Stimulated activated CD4-positive, alpha-beta T cell treated with anti-CD3 and anti-CD28 coated beads, Interleukin-4, amount 100 ng/mL, for 1 hour (primary cell): ENCODE data around the gene HYOU1.
"Not testable (repeated sequence)": the region's sequence is repeated elsewhere in the genome, so short reads cannot be mapped to it uniquely, and the experiment has no call there.

Experiments
- DNase-seq: peaks from one replicate; pipeline ENCODE4 v3.0.0-alpha.2; 2020

Gene HYOU1

DNA sequence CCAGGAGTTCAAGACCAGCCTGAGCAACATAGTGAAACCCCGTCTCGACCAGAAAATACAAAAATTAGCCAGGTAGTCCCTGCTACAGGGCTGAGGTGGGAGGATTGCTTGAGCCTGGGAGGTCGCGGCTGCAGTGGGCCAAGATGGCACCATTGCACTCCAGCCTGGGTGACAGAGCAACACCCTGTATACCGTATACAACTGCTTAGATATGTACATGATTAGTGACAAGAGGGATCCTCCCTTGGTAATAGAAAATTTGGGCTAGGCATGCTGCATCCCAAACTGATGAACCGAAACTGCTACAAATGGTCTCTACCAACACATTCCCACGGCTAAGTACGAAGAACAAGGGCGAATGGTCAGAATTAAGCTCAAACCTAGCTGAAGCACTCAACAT, 14.1 kb downstream of the HYOU1 start:
- no peak for DNase-seq

DNA sequence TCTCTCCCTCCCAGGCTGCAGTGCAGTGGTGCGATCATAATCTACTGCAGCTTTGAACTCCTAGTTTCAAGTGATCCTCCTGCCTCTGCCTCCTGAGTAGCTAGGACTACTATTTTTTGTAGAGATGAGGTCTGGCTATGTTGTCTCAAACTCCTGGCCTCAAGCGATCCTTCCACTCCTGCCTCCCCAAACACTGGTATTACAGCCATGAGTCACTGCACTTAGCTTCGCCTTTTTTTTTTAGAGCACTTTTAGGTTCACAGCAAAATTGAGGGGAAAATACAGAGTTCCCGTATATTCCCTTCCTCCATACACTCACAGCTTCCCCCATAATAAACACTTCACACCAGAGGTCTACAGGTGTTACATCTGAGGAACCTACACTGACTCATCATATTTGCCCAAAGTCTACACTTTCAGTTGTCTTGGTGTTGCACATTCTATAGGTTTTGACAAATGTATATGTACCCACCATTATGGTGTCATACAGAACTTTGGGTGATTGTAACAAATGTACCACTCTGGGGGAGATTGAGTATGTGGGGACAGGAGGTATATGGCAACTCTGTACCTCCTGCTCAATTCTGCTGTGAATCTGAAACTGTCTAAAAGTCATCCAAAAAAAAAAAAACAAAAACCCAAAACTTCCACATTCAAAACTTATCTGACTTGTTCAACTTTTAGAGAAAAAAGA, 15.0 kb downstream of the HYOU1 start:
- no peak for DNase-seq

DNA sequence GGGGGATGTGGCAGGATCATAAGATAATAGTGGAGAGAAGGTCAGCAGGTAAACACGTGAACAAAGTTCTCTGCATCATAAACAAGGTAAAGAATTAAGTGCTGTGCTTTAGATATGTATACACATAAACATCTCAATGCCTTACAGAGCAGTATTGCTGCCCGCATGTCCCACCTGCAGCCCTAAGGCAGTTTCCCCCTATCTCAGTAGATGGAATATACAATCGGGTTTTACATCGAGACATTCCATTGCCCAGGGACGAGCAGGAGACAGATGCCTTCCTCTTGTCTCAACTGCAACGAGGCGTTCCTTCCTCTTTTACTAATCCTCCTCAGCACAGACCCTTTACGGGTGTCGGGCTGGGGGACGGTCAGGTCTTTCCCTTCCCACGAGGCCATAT, 17.5 kb downstream of the HYOU1 start:
- DNase-seq = not testable (repeated sequence)

DNA sequence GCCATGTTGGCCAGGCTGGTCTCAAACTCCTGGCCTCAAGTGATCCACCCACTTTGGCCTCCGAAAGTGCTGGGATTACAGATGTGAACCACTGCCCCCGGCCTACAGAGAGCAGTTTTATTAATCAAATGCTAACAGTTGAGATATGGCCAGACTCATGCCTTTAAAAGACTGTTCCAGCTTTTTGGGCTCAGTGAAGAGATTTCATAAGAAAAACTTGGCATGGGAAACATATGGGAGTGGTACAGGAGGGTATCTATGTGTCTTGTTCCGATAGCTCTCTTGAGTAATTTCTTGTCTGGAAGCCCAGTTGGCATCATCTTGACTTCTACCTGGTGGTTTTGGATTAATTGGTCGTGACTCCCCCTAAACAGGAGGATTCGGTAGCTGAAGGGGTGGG, 18.1 kb downstream of the HYOU1 start:
- DNase-seq = no peak

DNA sequence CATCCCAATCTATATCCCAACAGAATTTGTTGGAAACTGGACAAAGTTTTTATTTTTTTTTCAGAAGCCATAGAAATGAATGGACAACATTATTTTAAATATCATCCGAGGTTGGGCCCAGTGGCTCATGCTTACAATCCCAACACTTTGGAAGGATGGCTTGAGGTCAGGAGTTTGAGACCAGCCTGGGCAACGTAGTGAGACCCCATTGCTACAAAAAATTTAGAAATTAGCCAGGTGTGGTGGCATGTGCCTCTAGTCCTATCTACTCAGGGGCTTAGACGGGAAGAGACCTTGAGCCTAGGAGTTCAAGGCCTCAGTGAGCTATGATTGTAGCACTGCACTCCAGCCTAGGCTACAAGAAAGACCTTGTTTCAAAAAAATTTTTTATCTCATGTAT, 22.2 kb downstream of the HYOU1 start:
- DNase-seq = no peak

DNA sequence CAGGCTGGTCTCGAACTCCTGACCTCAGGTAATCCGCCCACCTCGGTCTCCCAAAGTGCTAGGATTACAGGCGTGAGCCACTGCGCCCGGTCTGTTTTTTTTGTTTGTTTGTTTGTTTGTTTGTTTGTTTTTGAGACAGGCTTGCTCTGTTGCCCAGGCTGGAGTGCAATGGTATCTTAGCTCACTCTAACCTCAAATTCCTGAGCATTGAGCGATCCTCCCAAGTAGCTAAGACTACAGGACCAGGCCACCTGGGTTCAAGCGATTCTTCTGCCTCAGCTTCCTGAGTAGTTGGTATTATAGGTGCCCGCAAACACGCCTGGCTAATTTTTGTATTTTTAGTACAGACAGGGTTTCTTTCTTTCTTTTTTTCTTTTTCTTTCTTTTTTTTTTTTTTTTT, 23.6 kb downstream of the HYOU1 start:
- DNase-seq = not testable (repeated sequence)

DNA sequence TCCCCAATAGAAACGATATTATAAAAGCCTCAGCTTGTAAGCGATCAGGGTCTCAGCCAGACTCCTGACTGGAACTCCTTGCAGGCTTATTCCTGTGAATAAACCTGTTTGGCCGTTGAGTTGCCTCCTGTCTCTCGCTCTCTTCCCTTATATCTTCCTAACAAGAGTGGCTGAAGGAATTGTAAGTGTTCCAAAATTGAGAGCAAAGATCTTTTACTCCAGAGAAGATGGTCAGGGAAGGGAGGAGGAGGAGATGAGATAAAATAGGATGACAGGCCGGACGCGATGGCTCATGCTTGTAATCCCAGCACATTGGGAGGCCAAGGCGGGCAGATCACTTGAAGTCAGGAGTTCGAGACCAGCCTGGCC, 25.1 kb downstream of the HYOU1 start:
- DNase-seq = no peak

DNA sequence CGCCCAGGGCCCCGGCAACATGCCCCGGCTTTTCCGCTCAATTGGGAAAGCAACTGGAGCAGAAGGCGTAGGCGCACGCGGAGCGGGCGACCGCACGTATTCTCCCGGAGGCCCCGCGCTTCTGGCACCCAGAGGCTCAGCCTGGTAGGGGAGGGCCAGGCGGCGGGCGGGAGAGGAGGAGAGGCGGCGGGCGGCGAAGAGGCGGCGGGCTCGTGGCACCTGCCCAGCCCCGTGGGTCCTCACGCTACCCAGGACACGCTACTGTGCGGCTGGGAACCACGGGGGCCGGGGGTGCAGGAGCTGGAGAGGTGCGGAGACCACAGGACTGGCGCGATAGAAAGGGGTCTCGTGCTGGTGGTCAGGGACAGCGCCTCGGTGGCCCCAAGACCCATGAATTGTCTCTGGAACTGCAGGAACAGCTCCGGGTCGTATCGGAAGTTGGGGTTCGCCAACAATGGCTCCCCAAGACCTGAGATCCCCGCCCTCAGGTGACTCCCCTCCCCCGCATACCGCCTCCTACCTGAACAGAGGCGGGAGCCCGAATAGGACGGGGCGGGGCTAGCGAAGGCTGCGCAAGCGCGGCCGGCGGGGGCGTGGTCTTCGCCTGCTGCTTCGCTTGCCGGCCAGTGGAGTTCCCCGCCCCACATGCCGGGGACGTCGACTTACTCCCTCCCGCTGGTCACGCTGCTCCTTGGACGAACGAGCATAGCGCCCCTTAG, 26.5 kb downstream of the HYOU1 start, which contains the start of gene SLC37A4:
TSS of gene SLC37A4 (minus strand) at position 549 of the 719 bp plus-strand sequence.
- DNase-seq = peak; percentile 99

DNA sequence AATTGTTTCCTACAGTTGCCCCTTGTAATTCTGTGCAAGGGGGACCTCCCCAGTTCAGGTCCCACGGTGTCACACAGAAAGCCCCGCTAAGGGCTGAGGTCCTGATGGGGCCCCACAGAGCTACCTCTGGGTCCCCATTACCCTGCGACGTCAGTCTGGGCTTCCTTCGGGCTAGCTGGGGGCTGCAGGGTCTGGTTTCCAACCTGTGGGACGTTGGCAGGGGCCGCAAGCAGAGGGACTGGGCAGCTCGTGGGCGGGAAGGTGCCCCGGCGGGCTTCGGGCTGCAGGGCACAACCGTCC, 27.0 kb downstream of the HYOU1 start:
- DNase-seq = peak; percentile 19

DNA sequence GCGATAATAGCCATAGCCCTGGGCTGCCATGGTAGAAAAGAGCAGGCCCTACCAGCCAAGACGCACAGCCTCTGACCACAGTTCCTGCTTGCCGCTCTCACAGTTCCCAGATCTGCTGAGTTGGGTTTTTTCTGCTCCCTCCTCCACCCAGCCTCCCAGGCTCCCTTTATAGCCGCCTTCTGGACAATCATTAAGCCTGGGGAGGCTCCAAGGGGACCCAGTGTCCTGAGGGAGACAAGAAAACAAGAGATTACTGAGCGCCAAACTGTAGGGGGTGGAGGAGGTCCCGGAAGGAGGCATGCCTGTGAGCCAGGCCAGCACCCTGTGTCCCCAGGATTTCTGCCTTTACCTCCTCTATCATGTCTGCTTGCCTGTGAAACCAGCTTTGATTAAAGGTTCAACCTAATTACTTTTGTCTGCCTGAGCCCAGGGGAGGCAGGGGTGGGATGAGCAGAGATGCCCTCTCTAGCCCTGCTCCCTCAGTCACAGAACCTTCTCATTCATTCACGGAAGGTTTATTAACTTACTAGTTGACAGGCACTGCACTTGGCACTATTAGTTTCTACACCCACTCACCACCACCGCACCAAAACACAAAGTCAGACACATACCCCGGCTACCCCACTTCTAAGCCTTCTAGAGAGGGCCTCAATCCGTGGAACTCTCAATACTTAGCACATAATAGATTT, 27.5 kb downstream of the HYOU1 start:
- DNase-seq = peak; percentile 54

DNA sequence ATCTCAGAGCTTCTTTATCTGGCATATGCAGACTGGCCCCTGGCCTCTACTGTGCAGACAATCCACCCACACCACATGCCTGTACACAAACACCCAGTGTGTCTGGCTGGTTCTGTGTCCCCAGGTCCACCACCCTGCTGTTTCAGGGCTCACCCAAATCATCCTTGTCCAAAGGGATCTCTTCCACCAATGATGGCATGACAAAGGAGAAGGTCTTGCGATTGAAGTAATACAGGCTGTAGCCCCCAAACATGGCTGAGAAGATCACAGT, 28.0 kb downstream of the HYOU1 start:
- no peak for DNase-seq

DNA sequence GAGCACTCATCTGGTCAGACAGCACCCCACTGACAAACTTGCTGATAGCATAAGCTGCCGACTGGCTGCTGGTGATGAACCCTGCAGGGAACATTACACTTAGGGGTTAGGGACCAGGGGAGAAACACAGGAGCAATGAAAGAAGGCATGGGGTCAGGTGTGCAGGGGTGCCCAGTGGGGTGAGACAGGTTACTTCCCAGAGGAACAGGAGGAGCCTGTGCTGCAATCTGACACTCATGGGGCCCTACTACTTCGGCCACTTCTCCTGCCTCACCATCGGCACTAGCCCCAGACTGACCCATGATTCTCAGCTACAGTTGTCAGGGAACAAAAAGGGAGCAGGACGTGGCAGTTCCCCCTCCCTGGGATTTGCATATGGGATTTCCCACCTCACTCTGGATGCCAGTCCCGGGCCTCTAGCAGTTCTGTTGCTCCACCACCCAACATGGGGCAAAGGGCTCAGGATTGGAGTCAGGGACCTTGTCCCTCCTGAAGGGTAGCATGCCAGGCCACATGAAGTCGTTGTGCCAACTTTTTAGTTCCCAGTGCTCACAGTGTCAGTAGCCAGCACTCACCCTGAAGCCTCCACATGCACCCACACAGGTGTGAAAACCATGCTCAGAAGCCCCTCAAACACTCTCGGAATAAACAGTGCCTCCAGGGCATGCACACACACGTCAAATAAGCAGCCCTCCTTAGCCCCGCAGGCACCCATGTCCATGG, 28.5 kb downstream of the HYOU1 start:
- no peak for DNase-seq

DNA sequence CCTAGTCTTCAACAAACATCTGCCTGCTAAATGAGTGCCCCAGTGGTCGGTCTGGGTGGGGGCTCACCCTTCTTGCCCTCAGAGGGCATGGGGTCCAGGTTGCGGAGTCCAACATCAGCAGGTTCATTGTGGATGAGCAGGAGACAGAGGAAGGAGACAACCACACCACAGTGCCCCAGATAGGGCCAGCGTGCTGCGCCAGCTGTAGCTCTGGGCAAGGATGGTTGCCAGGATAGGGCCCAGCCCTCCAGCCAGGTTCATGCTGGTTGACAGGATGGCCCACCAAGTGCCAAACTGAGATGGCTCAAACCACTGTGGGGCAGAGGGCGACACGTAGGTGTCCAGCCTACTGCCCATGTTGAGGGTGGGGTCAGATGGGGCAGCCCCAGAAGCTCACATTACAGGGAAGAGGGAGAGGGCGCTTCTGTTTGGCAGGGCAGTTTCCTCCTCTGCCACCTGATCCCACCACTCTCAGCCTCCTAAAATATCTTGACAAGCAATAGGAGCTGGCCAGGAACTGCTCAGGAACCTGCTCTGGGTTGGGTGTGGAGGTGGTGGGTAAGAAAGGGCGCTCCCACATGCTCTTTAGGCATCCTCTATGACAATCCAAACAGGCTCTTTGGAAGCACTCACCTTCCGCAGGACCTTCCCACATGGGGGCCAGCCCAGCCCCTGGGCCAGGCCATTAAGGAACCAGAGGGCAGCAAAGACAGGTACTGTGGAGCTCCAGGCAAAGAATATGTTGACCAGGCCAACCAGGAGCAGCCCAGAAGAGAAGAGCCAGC, 29.3 kb downstream of the HYOU1 start:
- DNase-seq = no peak

DNA sequence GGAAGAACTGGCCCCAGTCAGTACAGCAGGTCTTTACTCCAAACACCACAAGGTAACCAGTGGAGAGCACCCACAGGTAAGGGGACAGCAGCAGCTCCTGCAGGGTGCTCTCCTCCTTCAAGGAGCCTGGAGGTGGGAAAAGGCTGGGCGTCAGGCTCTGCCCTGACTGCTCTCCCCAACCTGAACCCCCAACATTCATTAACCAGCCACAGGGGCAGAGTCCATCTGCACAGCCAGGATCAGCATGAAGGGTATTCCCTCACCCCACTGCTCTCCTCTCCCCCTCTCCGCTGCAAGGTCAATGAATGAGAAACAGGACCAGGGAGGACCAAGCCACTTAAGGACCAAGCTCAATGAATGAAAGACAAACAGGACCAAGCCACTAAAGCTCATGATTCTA, 30.0 kb downstream of the HYOU1 start:
- no peak for DNase-seq

DNA sequence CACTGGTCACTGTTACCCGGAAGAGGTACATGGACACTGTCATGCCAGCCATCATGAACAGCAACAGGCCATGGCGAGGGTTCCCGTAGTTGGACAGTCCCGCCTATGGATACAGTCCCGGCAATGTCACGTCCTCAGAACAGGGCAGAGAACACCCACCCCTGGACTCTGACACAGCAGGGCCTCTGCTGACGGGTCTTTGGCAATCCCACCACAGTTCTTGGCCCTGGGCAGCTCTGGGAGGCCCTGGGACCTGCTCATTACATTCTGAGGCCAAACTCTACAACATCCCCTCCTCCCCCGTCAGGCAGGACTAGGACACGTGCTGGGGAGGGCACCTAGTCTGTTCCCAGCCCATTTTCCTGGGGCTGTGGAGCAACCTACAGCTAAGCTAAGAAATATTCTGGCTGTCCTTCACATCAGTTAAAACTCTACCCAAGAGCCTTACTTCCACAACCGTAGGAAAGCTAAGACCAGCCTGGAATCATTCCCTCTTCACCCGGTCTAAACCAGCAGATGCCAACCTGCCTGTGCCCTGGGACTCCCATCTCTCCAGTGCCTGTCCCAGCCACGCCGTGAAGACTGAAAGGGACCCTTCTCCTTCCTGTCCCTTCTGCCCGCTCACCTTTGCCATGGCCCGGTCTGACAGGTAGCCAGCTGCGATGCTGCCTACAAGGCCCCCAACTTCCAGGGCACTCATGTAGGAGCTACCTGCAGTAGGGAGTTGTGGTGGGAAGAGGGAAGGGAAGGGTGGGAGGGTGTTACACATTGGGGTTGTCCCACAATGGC, 30.8 kb downstream of the HYOU1 start:
- no peak for DNase-seq

DNA sequence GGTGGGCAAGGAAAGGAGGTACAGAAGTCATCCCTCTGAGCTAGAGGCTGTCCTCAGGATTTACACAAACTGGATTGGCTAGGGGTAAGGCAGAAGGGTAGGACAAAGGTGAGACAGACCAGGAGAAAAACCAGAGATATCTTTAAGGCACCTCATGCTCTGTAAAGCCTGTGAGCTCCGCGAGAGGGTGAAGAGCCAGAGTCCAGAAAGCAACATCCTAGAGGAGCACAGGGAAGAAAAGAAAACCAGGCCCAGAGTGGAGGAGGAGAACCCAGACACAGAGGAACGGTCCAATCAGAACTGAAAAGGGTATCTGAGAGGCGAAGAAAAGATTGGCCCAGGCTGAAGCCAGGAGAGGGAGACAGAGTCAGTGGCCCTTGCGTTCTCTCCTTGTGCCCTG, 31.5 kb downstream of the HYOU1 start:
- DNase-seq = no peak

DNA sequence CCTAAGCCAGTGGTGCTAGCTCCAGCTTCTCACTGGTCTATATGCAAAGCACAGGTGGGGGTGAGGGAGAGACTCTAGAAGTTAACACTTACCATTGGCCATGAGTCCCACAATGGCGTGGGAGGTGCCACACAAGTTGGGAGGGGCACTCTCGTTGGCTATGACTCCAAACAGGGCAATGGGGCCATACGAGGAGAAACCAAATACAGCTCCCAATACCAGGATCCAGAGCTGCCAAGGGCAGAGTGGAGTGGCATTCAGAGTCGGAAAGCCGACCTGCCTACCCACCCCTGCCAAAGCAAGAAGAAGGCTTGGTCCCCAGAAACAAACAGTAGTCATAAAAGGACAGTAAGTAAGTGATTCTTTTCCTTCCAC, 31.9 kb downstream of the HYOU1 start:
- DNase-seq = no peak

DNA sequence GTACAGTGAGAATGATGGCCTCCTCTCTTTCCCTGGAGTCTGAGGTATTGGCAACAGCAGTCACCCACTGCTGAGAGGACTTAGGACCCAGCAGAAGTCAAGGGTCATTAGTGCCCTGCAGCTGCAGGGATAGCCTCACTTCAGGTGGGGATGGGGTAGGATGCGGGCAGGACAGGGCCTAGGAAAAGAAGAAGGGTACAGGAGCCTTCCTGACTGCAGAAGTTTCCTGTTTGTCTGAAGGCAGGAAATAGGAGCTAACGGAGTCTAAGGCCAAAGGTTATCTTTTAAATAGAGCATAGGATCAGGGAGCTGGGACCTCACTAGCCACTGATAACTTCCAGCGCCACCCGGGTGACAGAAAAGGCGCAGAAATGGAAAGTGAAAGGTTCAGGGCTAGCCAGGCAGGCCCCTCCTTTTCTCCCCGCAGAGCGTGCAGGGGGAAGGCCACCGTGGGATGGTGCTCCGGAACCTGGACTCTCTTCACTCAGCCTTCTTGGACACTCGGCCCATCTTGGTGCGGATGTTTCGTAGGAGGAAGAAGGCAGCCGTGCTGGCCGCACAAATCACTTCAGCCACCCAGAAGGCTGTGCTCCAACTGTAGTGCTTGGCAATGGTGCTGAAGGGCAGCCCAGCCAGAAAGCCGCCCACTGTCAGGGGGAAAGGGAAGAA, 32.4 kb downstream of the HYOU1 start:
- no peak for DNase-seq

DNA sequence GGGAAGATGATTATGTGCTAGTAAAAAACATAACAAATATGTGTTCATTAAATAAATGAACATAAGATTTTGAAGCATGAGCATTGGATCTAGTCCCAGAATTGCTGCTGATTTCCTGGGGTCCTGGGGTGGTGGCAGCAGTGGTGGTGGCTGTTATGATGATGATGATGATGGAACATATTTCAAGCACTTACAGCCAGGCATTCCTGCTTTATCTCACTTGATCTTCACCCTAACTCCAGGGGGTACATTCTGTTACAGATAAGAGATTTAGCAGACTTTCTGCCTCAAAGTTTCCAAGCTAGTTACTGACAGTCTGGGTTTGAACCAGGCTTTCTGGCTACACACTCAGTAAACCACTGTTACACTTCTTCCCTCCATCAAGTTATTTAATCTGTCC, 33.3 kb downstream of the HYOU1 start:
- DNase-seq = no peak

DNA sequence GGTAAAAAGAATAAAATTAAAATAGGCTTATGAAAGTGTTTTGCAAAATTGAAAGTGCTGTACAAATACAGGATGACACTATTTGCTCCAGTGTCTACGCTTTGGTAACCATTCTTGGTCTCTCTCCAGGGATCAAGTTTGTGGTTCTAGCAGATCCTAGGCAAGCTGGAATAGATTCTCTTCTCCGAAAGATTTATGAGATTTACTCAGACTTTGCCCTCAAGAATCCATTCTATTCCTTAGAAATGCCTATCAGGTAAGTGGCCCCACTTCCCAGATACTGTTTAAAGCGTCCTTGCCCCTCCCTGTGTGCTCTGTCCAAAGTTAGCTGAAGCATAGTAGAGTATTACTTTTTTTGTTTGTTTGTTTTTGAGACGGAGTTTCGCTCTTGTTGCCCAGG, 35.4 kb downstream of the HYOU1 start:
- no peak for DNase-seq

DNA sequence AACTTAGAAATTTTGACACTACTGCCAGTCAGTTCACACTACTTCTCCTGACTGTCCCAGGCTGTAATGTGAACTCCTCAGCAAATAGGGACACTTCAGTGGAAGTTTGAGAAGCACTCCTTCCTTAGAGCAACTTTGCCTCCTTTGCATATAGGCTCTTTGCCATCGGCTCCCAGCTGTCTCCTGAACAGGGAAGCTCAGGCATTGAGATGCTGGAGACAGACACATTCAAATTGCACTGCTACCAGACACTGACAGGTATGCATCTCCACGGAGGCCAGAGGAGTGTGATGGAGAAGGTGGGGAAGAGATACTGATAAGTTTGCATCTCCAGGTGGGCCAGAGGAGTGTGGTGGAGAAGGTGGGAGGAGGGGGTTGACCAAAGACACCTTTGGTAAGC, 37.0 kb downstream of the HYOU1 start:
- no peak for DNase-seq
